Measurements from ENCODE around the gene FAM124B.

- TF ChIP-seq, protein P1, sequence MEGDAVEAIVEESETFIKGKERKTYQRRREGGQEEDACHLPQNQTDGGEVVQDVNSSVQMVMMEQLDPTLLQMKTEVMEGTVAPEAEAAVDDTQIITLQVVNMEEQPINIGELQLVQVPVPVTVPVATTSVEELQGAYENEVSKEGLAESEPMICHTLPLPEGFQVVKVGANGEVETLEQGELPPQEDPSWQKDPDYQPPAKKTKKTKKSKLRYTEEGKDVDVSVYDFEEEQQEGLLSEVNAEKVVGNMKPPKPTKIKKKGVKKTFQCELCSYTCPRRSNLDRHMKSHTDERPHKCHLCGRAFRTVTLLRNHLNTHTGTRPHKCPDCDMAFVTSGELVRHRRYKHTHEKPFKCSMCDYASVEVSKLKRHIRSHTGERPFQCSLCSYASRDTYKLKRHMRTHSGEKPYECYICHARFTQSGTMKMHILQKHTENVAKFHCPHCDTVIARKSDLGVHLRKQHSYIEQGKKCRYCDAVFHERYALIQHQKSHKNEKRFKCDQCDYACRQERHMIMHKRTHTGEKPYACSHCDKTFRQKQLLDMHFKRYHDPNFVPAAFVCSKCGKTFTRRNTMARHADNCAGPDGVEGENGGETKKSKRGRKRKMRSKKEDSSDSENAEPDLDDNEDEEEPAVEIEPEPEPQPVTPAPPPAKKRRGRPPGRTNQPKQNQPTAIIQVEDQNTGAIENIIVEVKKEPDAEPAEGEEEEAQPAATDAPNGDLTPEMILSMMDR (IDR thresholded peaks at IDR 0.05): no peak
- TF ChIP-seq POLR2A (IDR thresholded peaks at IDR 0.05): no peak
Observed at GRCh38 chr2:224401641-224402342, at the start of gene FAM124B.

All from testis (tissue), 2 donors.